Measurements from ENCODE around the gene LSM3.

The LSM3 gene

DNA sequence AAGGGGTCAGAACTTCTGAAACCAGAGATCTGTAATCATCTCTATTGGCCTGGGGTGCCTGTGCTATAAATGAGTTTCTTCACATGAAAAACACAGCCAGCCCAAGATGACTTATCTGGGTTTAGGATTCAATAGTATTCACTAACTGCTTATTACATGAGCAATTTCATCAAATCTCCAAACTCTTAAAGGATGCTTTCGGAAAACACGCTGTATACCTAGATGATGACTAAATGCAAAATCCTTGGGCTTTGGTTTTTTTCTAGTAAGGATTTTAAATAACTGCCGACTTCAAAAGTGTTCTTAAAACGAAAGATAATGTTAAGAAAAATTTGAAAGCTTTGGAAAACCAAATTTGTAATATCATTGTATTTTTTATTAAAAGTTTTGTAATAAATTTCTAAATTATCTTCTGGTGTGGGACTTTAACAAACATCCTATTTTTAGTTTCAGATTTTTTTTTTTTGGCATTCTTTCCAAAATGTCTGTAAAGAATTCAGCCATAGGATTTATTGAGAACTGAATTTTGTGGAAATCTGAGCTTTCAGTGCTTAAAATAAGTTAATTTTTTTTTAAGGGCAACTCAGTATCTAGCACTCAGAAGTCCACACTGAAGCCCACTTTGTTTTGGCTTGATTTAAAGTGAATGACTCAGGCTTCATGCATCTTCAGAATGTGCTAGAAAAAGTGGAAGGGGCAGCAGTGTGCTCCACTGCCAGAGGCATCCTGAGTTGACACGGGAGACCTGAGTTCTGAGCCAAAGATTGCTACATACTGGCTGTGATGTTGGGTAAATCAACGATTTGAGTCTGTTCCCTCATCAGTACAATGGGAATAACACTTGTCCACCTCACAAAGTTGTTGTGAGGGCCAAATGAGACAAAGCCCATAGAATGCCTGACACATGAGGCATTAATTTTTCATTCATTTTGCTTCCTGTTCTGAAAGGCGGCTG lies 35.1 kb upstream of the LSM3 start:
- DNase-seq: no peak

DNA sequence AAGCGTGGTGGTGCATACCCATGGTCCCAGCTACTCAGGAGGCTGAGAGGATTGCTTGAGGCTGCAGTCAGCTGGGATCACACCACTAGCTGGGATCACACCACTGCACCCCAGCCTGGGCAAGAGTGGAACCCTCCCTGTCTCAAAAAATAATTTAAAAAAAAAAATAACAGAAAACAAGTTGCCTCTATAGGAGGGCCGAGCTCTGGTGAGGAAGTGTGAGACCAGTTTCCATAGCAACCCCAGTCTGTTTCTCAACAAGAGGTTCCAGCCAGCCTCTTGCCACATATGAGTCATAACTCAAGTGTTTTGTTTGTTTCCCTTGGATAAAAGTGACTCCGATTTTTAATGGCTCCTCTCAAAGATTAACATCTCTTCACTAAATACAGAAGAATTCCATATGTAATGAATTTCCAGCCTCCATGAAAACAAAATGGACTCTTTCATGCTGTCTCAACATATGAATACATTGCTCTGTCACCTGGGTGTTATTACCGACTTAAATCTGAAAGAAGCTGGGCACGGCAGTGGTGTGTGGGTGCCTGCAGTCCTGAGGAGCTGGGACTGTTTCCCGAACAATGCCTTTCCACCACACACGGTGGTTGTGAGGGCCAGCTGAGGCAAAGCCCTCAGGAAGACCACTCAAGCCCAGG lies 34.1 kb upstream of the LSM3 start:
- no peak for DNase-seq

DNA sequence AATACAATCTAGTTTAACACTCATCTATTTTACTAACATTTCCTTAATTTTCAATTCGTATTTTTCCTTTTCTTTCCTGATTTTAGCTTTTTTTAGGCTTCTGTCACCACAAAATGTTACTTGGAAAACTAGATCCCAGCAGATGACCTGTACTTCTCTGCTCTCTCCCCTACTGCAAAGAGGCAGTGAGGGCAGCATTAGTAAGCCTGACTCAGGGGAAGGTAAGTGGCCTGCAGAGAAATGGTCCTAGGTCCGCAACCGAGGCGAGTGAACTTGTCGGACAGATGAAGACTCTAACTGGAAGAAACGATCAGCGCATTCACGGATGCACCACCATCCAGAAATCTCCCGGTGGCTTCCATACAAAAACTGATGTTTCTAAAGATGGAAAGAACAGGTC lies 33.4 kb upstream of the LSM3 start:
- no peak for DNase-seq

DNA sequence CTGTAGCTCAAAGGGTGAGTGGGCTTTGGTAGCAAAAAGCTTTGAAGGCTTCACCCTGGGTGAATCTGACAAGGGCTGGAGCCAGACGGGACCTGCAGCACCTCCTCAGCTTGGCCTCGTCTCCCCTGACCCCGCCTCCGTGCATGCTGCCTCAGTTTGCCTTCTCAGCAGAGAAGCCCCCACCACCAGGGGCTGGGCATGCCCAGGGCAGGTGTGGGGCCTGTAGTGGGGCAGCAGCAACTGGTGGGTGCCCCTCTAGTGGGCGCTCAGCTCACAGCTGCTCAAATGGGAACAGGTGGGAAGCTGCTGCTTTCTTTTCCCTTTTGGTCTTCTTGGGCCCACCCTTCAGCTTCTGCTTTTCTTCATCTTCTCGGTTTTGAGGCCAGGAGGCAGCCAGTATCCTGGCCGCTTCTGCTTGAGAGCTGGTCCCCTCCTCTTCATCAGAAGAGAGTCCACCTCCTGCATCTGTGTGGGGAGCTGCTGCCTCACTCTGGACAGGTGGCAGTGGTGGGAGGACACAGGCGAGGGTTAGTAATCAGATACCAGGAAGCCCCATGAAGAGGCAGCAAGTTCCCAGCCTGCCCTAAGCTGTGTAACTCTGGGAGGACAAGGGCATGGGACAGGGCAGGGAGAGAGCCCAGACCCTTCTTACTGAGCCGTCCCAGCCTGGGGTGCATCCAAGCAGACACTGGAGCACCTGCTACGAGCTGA lies 32.8 kb upstream of the LSM3 start:
- no peak for DNase-seq

DNA sequence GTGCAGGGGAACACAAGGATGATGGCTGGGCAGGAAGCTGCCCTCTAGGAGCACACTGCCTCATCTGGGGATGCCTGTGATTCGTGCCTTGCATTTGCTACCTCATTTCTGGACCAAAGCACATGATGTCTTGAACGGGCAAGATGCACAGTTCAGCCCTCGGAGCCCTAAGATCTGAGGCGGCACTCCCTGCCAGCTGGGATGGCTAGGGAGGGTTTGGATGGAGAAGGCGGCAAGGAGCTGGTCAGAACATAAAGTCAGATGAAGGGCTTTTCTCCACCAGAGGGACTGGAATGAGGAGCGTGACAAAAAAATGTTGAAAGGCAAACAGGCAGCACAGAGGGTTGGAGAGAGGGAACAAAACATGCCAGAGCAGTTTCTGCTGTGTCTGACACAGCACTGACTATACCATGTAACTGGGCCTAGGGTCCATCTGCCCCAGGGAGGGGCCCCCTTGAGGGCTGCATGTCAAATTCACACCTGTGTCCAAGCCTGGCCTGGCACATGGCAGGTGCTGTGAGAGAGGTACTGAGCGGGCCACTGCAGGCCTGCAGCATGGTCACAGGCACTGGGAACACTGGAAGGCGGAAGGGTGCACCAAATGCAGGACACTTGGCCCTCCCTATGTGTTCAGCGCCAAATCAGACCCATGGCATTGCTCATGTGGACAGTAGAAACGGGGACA lies 32.1 kb upstream of the LSM3 start:
- DNase-seq: no peak

DNA sequence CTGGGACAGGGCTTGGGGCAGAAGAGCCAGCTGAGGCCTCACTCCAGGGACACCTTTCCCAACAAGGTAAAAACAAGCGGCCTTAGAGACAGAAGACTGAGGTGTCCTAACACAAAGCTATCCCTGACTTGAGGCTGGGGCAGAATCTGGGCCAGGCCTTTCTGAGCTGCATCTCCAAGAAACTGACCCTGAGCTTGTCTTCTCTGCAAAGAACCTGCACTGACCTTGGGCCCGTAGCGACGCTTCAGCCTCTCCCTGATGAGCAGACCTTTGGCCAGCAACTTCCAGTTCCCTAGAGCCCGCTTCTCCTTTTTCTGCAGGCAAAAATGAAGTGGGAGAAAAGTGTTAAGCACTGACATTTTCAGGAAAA lies 31.6 kb upstream of the LSM3 start:
- no peak for DNase-seq

DNA sequence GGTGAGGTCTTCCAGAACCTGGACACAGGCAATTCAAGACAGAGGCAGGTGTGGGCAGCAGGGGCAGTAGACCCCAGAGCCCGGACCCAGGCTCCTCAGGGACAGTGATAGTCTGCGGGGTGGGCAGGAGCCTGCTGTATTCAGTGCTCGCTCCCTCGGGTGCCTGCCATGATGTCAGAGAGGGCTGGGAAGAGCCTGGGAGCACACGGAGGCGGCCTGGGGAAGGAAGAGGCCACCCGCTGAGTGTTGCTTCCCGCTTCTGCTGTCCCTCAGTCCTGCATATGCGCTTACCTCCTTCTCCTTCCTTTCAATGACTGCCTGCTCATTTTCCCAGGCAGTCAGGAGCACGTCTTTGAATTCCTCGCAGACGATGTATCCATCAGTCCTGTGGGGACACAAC lies 31.0 kb upstream of the LSM3 start:
- no peak for DNase-seq

DNA sequence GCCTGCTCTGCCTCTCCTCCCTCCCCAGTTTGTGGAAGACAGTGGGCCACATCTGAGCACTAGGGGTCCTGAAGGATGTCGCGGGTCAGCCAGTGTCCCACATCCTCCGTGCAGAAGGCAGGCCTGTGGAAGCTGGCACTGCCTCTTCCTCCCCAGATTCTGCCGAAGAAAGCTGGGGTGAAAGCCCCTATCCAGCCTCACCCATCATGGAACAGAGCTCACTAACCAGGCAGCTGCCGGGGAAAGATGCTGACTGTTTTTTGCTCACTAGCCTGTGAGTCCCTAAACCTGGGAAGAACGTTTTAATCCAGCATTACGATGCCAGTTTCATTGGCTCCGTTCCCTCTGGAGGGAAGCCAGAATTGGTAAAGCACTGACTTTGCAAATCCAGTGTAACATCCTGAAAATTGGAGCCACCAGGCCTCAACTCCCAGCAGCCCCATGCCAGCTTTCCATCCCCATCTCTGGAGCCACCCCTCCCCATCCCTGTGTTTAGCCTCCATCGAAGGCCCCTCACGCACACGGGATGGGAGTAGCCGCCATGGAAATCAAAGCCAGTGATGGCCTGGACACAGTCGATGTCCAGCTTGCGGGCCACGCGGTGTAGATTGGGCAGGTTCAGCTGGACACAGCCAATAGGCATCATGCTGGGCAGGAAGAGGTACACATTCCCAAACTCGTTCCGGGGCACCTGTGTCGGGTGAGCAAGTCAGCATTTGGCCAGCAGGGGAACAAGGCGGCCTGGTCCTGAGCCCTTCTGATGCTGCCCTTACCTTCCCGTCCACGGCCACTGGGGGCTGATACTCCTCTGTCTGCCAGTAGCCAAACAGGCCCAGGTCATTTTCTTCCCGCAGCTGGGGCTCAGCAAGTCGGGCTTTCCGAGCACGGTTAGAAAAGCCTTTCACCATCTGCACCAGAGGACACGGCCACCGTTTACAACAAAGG lies 30.3 kb upstream of the LSM3 start:
- DNase-seq: no peak

DNA sequence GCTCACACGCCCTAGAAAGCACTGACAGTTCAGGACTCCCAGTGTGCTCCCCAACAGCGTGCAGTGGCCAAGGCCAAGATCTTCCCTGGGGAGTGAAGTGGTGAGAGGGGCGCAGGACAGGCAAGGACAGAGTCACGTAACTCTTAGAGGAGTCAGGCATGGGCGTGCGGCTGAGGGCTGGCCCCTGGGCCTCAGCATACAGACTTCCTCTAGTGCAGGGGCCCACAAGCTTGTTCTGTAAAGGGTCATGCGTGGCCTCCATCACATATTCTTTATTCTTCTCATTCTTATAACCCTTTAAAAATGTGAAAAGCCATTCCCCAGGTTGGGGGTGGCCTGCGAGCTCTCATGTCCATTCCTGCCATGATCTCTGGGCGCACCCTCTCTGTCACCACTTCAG lies 28.5 kb upstream of the LSM3 start:
- DNase-seq: no peak

DNA sequence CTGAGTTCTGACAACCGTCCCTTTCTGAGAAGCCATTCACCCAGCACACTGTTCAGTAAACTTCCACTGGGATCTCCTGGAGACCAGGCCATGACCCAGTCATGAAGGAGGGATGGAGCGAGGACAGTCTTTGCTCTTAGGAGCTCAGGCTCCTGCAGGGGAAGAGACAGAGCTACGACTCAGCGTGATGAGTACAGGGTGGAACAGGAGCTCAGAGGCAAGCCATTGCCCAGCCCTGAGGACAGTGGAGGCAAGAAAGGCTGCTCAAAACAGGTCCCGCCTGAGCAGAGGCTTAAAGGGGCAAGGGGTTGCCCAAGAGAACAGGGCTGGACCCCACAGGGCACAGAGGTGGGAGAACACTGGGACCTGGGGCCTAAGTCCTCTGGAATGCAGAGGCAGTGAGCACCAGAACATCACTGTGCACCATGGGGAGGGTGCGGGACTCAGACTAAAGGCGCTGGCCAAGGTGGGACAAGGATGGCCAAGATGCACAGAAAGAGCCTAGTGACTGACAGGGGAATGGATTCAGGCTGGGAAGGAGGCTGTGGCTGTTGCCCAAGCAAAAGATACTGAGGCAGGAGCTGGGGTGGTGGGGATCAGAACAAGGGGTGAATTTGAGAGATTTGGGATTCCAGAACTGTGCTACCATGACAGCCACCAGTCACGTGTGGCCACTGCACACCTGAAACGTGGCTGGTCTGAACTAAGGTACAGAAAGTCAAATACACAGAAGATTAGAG lies 28.0 kb upstream of the LSM3 start:
- DNase-seq: no peak

DNA sequence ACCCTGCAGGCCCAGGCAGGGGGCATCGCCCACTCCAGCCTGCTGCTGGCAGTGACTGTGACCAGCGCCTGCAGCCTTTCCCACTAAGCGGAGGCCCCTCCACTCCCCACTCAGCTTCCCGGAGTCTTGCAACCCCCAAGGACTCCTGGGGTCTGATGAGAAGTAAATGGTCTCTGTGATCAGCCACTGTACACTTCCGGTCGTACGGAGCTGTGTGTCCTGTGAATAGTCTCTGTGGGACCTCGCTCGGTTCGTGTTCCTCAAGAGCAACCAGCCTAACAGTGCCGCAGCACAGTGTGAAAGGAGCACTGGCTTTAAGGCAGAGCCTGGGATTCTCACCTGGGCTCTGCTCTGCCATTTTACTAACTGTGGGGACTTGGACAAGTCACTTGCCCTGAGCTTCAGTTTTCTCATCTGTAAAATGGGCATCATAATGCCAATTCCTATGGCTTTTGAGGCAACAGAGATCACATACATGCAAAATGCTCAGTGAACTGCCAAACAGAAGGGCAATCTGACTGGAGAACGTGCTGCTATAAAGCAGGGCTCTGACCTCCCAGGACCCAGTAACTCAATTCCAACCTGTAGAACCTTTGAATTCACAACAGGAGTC lies 27.0 kb upstream of the LSM3 start:
- DNase-seq: no peak

DNA sequence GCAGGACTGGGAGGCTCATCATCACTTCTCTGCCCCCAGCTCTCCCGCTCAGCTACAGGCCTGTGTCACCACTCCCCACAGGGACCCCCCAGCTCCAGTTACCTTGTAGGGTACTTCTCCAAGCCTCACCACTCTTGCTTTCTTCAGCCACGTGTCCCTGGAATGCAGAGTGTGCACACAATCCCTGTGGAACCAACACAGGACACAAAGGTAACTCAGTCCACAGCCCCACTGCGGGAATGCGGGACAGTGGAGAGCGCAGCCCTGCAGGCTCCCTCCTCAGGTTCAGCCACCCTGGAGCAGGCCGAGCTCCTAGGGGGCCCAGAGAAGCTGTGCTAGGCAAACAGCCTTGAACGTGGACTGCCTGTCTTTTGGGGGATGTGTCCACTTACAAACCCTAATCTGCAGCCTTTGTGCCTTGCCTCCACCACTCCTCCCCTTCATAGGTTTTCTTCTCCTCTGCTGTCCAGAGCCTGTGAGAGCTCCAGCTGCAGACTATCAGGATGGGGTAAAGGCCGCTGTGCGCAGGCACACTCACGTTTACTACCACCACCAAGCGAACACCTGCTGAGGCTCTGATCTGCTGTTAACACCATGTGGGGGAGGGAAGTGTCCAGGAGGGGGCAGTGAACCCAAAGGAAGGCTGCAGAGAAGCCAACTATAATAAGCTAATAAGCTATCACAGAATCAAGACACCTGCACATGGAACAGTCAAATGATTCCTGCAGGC lies 26.2 kb upstream of the LSM3 start:
- DNase-seq: no peak

DNA sequence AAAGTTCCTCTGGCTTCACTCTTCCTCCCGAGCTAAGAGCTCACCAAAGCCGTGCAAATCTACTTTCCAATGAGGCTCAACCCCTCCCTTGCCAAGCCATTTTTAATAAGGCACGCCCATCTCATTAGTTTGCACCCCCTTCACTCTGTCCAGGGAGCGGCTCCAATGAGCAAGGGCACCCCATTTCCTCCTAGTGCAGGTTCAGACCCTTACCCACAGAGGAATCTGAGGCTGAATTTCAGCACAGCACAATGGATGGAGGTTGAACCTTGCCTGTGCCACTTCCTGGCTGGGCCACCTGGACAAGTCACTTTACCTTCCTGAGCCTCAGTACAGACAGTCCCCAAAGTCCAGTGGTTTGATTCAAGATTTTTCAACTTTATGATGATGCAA lies 25.7 kb upstream of the LSM3 start:
- DNase-seq: no peak

DNA sequence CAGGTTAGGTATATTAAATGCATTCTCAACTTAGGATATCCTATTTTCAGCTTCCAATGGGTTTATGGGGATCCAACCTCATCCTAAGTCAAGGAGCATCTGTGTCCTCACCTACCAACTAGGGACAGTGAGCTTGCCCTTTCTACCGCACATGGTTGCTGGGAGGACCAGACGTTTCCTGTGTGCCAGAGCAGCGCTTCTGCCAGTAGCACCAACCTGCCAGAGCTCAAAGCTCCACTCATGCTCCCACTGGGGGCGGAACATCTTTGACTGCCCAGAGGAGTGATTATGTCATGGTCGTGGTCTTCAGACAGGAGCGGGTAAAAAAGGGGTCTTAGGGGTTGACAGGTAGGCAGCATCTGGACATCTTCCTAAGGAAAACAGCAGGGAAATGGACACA lies 25.0 kb upstream of the LSM3 start:
- DNase-seq: no peak

DNA sequence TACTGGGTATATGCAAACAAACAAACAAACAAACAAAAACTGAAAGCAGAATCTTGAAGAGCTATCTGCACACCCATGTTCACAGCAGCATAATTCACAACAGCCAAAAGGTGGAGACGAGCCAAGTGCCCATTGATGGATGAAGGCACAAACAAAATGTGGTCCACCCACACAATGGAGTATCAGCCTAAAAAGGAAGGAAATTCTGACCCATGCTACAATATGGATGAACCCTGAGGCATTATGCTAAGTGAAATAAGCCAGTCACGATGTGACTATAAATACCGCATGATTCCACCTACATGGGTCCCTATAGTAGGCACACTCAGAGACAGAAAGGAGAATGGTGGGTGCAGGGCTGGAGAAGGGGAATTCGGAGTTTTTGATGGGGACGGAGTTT lies 24.3 kb upstream of the LSM3 start:
- DNase-seq: no peak

DNA sequence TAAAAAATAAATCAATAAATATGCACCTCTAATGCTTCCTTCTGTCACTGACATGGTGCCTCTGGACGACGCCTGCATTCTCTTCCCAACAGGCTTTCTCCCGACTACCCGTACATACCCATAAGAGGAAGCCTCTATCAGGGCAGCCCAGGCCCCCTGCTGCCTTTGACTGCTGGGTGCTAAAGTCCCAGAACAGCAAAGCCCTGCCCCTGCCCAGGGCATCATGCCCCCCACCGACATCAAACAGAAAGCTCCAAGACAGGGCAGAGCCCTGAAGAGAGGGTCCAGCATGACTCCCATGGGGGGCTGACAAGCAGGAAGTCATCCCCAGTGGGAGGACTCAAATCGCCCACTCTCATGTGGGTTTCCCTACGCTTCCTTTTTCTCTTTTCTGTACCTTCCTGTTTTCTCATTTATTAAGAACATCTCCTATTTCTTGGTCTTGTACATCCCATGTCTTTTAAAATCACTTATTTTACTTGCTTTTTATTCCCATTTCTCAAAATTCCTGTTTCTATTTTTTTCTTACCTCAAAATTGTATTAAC lies 23.6 kb upstream of the LSM3 start:
- no peak for DNase-seq

DNA sequence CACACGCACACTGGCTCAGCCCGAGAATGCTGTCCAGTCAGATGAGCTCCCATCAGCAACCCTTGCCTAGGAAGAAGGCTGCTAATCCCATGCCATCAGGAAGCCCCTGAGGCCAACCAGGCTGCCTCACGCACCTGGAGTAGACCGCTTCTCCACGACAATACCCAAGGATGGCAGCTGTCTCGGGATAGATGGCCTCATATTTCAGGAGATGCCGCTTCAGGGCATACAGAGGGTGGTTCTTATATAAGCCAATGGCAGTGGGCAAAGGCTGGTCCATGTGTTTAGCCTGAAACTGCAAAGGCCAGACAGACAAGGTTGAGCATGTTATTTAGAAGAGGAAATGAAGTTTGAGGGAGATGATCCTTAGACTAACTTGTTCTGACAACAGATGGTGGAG lies 22.4 kb upstream of the LSM3 start:
- no peak for DNase-seq

DNA sequence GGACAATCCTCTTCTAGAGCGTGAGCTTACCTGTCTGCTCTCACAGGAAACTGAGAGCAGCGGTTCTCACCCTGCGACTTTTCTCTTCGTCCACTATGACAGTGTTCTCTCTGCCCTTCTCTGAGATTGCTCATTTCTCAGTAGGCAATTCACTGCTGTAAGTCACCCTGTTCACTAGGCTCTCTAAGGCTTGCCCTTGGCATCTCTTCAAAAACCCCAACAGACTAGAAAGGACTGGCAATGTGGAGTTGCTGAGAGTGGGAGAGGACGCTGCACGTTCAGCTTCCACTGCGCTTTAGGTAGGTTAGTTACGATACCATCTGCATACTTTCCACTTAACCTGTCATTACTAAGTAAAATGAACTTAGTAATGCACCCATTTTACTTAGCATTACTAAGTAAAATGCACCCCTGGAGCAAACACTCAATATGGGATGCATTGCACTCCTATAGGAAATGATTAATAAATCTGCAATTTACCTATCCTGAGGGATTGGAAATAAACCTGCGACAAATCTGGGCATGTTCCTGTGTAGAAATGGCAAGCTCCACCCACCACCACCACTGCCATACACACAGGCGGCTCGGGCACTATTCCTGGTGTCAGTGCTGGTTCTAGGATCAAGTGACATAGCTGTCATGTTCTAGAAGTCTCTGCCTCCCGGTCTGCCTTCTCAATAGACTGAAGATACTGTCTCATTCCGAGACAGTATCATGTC lies 21.6 kb upstream of the LSM3 start:
- no peak for DNase-seq

DNA sequence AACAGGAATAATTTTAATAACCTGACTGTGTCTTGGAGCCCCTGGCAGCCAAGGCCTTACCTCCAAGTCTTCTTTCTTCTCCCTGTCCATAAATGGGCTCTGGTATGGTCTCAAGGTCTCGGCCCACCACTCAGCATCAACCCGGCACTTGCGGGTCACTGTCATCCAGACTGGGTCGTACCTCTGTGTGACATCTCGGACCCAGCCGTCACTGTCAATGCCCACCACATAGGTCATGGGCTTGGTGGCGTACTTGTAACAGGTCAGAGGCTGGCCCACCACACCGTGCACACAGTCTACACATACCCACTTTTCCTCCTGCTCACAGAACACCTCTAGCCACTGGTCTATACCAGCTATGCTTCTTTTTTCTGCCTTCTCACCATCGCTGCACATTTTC lies 20.7 kb upstream of the LSM3 start:
- DNase-seq: no peak

All from NCI-H1436 treated with DMSO at 0.1 percent for 48 hours (cell line).